ENCODE results near the gene FBXO27. TPM values are rescaled to one million over a fixed set of nuclear protein-coding genes. Genes with fewer than 3 reads are reported as not detected.

FBXO27 gene
- total and polyA plus RNA-seq, 2 donors (not counting 1 experiment from before 2014, with no cell fraction given): 0.83 to 3.6 TPM

GRCh38 chr19:39038098-39038497 lies 5.7 kb upstream of the FBXO27 start:
- Histone ChIP-seq H3K9me3 (ENCODE audit: control insufficient read depth, insufficient read depth, low read depth, low read length) (no peaks in the 10 kb centered on the region), H3K4me3 (replicated peaks in 1 of 4; ENCODE audit: control extremely low read depth in 1 of 4, insufficient read depth in 1 of 4, low read depth in 3 of 4, low read length in 4 of 4) (no peak overlapping the region), H3K27ac (ENCODE audit: insufficient read depth, low read length) (no peak overlapping the region), H3K4me1 (ENCODE audit: control insufficient read depth, extremely low read depth, insufficient read depth, low read length) (no peaks in the 10 kb centered on the region), H3K36me3 (ENCODE audit: control insufficient read depth, insufficient read depth, low read length) (no peaks in the 10 kb centered on the region), H4K20me1 (ENCODE audit: control insufficient read depth, extremely low read depth, insufficient read depth, low read length) (no peaks in the 10 kb centered on the region), H3K27me3 (ENCODE audit: control insufficient read depth, insufficient read depth, low read length) (peaks cover 4% of the 10 kb centered on the region), H3K79me2 (ENCODE audit: control insufficient read depth, insufficient read depth, low read length) (no peaks in the 10 kb centered on the region), H2AFZ (ENCODE audit: low read length) (no peak overlapping the region), H3K4me2 (ENCODE audit: extremely low read depth, insufficient read depth, low read length) (no peak overlapping the region), H3K9ac (ENCODE audit: insufficient read depth, low read length) (no peak overlapping the region)
- TF ChIP-seq CTCF (conservative IDR thresholded peaks at IDR 0.05 in 1 of 2, IDR thresholded peaks at IDR 0.05 in 1 of 2; ENCODE audit: low read depth in 1 of 2, low read length in 2 of 2) (peak in 1 of 2 donors; percentile 26), EZH2 (IDR thresholded peaks at IDR 0.05; ENCODE audit: low read length, missing control alignments) (no peak)
- DNase-seq (ENCODE audit: low read depth in 2 of 2): peak; percentile 35 to 43

- Histone ChIP-seq H3K4me3 (replicated peaks in 1 of 4; ENCODE audit: control extremely low read depth in 1 of 4, insufficient read depth in 1 of 4, low read depth in 3 of 4, low read length in 4 of 4) (no peak overlapping the region), H3K9me3 (ENCODE audit: control insufficient read depth, insufficient read depth, low read depth, low read length) (no peaks in the 10 kb centered on the region), H3K79me2 (ENCODE audit: control insufficient read depth, insufficient read depth, low read length) (no peaks in the 10 kb centered on the region), H3K36me3 (ENCODE audit: control insufficient read depth, insufficient read depth, low read length) (no peaks in the 10 kb centered on the region), H4K20me1 (ENCODE audit: control insufficient read depth, extremely low read depth, insufficient read depth, low read length) (no peaks in the 10 kb centered on the region), H3K27me3 (ENCODE audit: control insufficient read depth, insufficient read depth, low read length) (peaks cover 4% of the 10 kb centered on the region), H2AFZ (ENCODE audit: low read length) (no peak overlapping the region), H3K4me1 (ENCODE audit: control insufficient read depth, extremely low read depth, insufficient read depth, low read length) (no peaks in the 10 kb centered on the region), H3K27ac (ENCODE audit: insufficient read depth, low read length) (no peak overlapping the region), H3K4me2 (ENCODE audit: extremely low read depth, insufficient read depth, low read length) (no peak overlapping the region), H3K9ac (ENCODE audit: insufficient read depth, low read length) (no peak overlapping the region)
- no peak for TF ChIP-seq EZH2 (IDR thresholded peaks at IDR 0.05; ENCODE audit: low read length, missing control alignments)
- no peak for TF ChIP-seq CTCF (conservative IDR thresholded peaks at IDR 0.05 in 1 of 2, IDR thresholded peaks at IDR 0.05 in 1 of 2; ENCODE audit: low read depth in 1 of 2, low read length in 2 of 2)
- DNase-seq (ENCODE audit: low read depth in 2 of 2): no peak
Observed at GRCh38 chr19:39037194-39037593, 4.8 kb upstream of the FBXO27 start.

- H3K4me3 ChIP-seq (replicated peaks in 1 of 4; ENCODE audit: control extremely low read depth in 1 of 4, insufficient read depth in 1 of 4, low read depth in 3 of 4, low read length in 4 of 4): no peak overlapping the region
- H3K79me2 ChIP-seq (ENCODE audit: control insufficient read depth, insufficient read depth, low read length): no peaks in the 10 kb centered on the region
- no peaks in the 10 kb centered on the region for H4K20me1 ChIP-seq (ENCODE audit: control insufficient read depth, extremely low read depth, insufficient read depth, low read length)
- no peak for TF ChIP-seq CTCF (conservative IDR thresholded peaks at IDR 0.05 in 1 of 2, IDR thresholded peaks at IDR 0.05 in 1 of 2; ENCODE audit: low read depth in 1 of 2, low read length in 2 of 2)
- TF ChIP-seq EZH2 (IDR thresholded peaks at IDR 0.05; ENCODE audit: low read length, missing control alignments): no peak
- no peak overlapping the region for H3K27ac ChIP-seq (ENCODE audit: insufficient read depth, low read length)
- H3K27me3 ChIP-seq (ENCODE audit: control insufficient read depth, insufficient read depth, low read length): peaks cover 4% of the 10 kb centered on the region
- no peak overlapping the region for H2AFZ ChIP-seq (ENCODE audit: low read length)
- H3K4me2 ChIP-seq (ENCODE audit: extremely low read depth, insufficient read depth, low read length): no peak overlapping the region
- H3K36me3 ChIP-seq (ENCODE audit: control insufficient read depth, insufficient read depth, low read length): no peaks in the 10 kb centered on the region
- H3K4me1 ChIP-seq (ENCODE audit: control insufficient read depth, extremely low read depth, insufficient read depth, low read length): peaks cover 2% of the 10 kb centered on the region
- no peak for DNase-seq (ENCODE audit: low read depth in 2 of 2)
- H3K9ac ChIP-seq (ENCODE audit: insufficient read depth, low read length): no peak overlapping the region
- no peaks in the 10 kb centered on the region for H3K9me3 ChIP-seq (ENCODE audit: control insufficient read depth, insufficient read depth, low read depth, low read length)
Observed at GRCh38 chr19:39036581-39036980, 4.2 kb upstream of the FBXO27 start.
